HCT116 (cell line): Measurements from ENCODE around the gene ANO10. TPM values are rescaled to one million over a fixed set of nuclear protein-coding genes. Genes with fewer than 3 reads are reported as not detected.

Experiments used
- ATAC-seq: fragments of 200-7000 bp; cut with Tn5 transposase; 2 replicates; pipeline ENCODE4 v1.9.1; 2020; ENCODE audit warnings: mild to moderate bottlenecking, moderate library complexity
- BruUV-seq: library from RNA; stranded (reverse); fragments of 400-500 nt; replicated peaks from 2 replicates; lab custom pipeline; 2021; lab: Mats Ljungman, UMichigan
- CTCF ChIA-PET: fragments of 300-600 bp; sonication (Branson Sonifier 250); formaldehyde crosslinking; loops from one replicate; lab custom pipeline; 2021; ENCODE audit warnings: antibody characterized with exemption; lab: Charles Lee
- POLR2A ChIA-PET: fragments of 300-600, 350-600 bp; sonication (Branson Sonifier 250); formaldehyde crosslinking; loops from one replicate; lab custom pipeline; 2021; ENCODE audit warnings: antibody characterized with exemption; lab: Charles Lee
- RAD21 ChIA-PET, 2 experiments: fragments of 300-600 bp; sonication (Branson Sonifier 250); formaldehyde crosslinking; loops; one replicate each; lab custom pipeline; 2023; ENCODE audit warnings: low total read pairs in 2 of 2; ENCODE audit not compliant: uncharacterized antibody in 2 of 2, unreplicated experiment in 2 of 2, low non-redundant PET in 1 of 2; lab: Charles Lee
- DNase-seq: peaks from one replicate; pipeline ENCODE4 v3.0.0-alpha.2; 2010; ENCODE audit warnings: low read depth, low spot score
- H2AFZ ChIP-seq: fragments of 200-600 bp; shearing (Covaris generic), sonication (generic); 2 replicates; pipeline ENCODE4 v1.6.1; 2017; ENCODE audit warnings: low read depth, mixed run types, mixed read lengths, antibody characterized with exemption, low read length; ENCODE audit not compliant: poor library complexity, severe bottlenecking
- H3K27ac ChIP-seq: 2 replicates; pipeline ENCODE4 v1.5.1; 2012; ENCODE audit warnings: low read depth, low read length
- H3K27me3 ChIP-seq: fragments of 200-600 bp; sonication (generic); 2 replicates; pipeline ENCODE4 v1.6.1; 2016; ENCODE audit warnings: mixed run types, low read length, mixed read lengths; ENCODE audit not compliant: insufficient read depth
- H3K36me3 ChIP-seq, 2 experiments: fragments of 200-500 bp in 1 of 2; fragments of 200-600 bp in 1 of 2; sonication (Bioruptor generic) in 1 of 2; sonication (generic) in 1 of 2; 2 replicates each; pipeline versions ENCODE4 v1.5.1 to v1.6.1; 2014 to 2016; ENCODE audit warnings: low read length in 2 of 2, inconsistent platforms in 1 of 2, mixed read lengths in 1 of 2, mixed run types in 1 of 2; ENCODE audit not compliant: insufficient read depth in 2 of 2, control insufficient read depth in 1 of 2
- H3K4me1 ChIP-seq, 2 experiments: fragments of 200-600 bp in 1 of 2; sonication (generic) in 1 of 2; 2 replicates each; pipeline versions ENCODE4 v1.5.1 to v1.6.1; 2012 to 2017; ENCODE audit warnings: low read length in 2 of 2, inconsistent platforms in 1 of 2, mild to moderate bottlenecking in 1 of 2, mixed read lengths in 1 of 2, mixed run types in 1 of 2, moderate library complexity in 1 of 2; ENCODE audit not compliant: insufficient read depth in 2 of 2, control insufficient read depth in 1 of 2
- H3K4me2 ChIP-seq: fragments of 200-600 bp; sonication (generic); 2 replicates; pipeline ENCODE4 v1.6.1; 2017; ENCODE audit warnings: mixed run types, low read length, mixed read lengths
- H3K4me3 ChIP-seq, 2 experiments: fragments of 200-600 bp in 1 of 2; sonication (generic) in 1 of 2; replicated peaks in 1 of 2; 2 replicates each; pipeline ENCODE4 v1.5.1; 2011 to 2016; ENCODE audit warnings: low read length in 2 of 2, control low read depth in 1 of 2, low read depth in 1 of 2, mild to moderate bottlenecking in 1 of 2, mixed read lengths in 1 of 2, mixed run types in 1 of 2
- H3K79me2 ChIP-seq: fragments of 200-600 bp; sonication (generic); 2 replicates; pipeline ENCODE4 v1.6.1; 2017; ENCODE audit warnings: mild to moderate bottlenecking, mixed run types, low read length, moderate library complexity, mixed read lengths; ENCODE audit not compliant: insufficient read depth
- H3K9ac ChIP-seq: fragments of 200-600 bp; sonication (generic); 2 replicates; pipeline ENCODE4 v1.6.1; 2016; ENCODE audit warnings: low read length, mixed read lengths
- H3K9me2 ChIP-seq: fragments of 200-600 bp; sonication (generic), shearing (Covaris generic); 2 replicates; pipeline ENCODE4 v1.6.1; 2017; ENCODE audit warnings: mixed run types, mild to moderate bottlenecking, moderate library complexity; ENCODE audit not compliant: insufficient read depth
- H3K9me3 ChIP-seq, 2 experiments: fragments of 200-500 bp in 1 of 2; fragments of 200-600 bp in 1 of 2; sonication (Bioruptor generic) in 1 of 2; sonication (generic) in 1 of 2; 2 replicates each; pipeline ENCODE4 v1.6.1; 2014 to 2017; ENCODE audit warnings: low read length in 2 of 2, mixed read lengths in 2 of 2, inconsistent platforms in 1 of 2, low read depth in 1 of 2, mild to moderate bottlenecking in 1 of 2, mixed run types in 1 of 2, moderate library complexity in 1 of 2; ENCODE audit not compliant: control insufficient read depth in 1 of 2, insufficient read depth in 1 of 2
- H4K20me1 ChIP-seq: fragments of 200-600 bp; sonication (generic), shearing (Covaris generic); 2 replicates; pipeline ENCODE4 v1.6.1; 2017; ENCODE audit warnings: mixed run types, mild to moderate bottlenecking, moderate library complexity; ENCODE audit not compliant: insufficient read depth
- ATF3 ChIP-seq: IDR thresholded peaks from 2 replicates; pipeline ENCODE4 v1.6.1; 2012
- CBX3 ChIP-seq: IDR thresholded peaks from 2 replicates; pipeline ENCODE4 v1.6.1; 2012; ENCODE audit warnings: low read depth
- CEBPB ChIP-seq: IDR thresholded peaks from 2 replicates; pipeline ENCODE4 v1.6.1; 2012; ENCODE audit warnings: low read depth
- CTCF ChIP-seq, 3 experiments: fragments of 200-600 bp in 1 of 3; sonication (generic) in 1 of 3; IDR thresholded peaks in 2 of 3; conservative IDR thresholded peaks in 1 of 3; 2 replicates each; pipeline ENCODE4 v1.5.1; 2012 to 2017; ENCODE audit warnings: low read depth in 2 of 3, low read length in 2 of 3, antibody characterized with exemption in 1 of 3, borderline replicate concordance in 1 of 3, control low read depth in 1 of 3, mild to moderate bottlenecking in 1 of 3, mixed read lengths in 1 of 3, mixed run types in 1 of 3, moderate library complexity in 1 of 3; ENCODE audit not compliant: insufficient read depth in 1 of 3
- ELF1 ChIP-seq: IDR thresholded peaks from 2 replicates; pipeline ENCODE4 v1.6.1; 2012; ENCODE audit warnings: low read depth, borderline replicate concordance
- EZH2 ChIP-seq: fragments of 200-600 bp; sonication (generic); IDR thresholded peaks from 2 replicates; pipeline ENCODE4 v1.6.1; 2017; ENCODE audit warnings: antibody characterized with exemption, mixed run types
- EZH2phosphoT487 ChIP-seq: fragments of 200-600 bp; IDR thresholded peaks from 2 replicates; pipeline ENCODE4 v1.6.1; 2018; ENCODE audit warnings: antibody characterized with exemption, borderline replicate concordance
- FOSL1 ChIP-seq: IDR thresholded peaks from 2 replicates; pipeline ENCODE4 v1.6.1; 2012; ENCODE audit warnings: low read depth
- JUND ChIP-seq: IDR thresholded peaks from 2 replicates; pipeline ENCODE4 v1.6.1; 2012
- RAD21 ChIP-seq: IDR thresholded peaks from 2 replicates; pipeline ENCODE4 v1.6.1; 2012; ENCODE audit warnings: low read depth, mild to moderate bottlenecking
- REST ChIP-seq: IDR thresholded peaks from 2 replicates; pipeline ENCODE4 v1.6.1; 2012; ENCODE audit warnings: low read depth
- SIN3A ChIP-seq: IDR thresholded peaks from 2 replicates; pipeline ENCODE4 v1.6.1; 2012; ENCODE audit warnings: low read depth
- SRF ChIP-seq: IDR thresholded peaks from 2 replicates; pipeline ENCODE4 v1.6.1; 2012; ENCODE audit warnings: low read depth
- TCF7L2 ChIP-seq: IDR thresholded peaks from 2 replicates; pipeline ENCODE4 v1.7.0; 2011; ENCODE audit warnings: borderline replicate concordance, inconsistent platforms; ENCODE audit not compliant: insufficient read depth, insufficient read length; ENCODE audit errors: extremely low read depth
- YY1 ChIP-seq: IDR thresholded peaks from 2 replicates; pipeline ENCODE4 v1.6.1; 2011; ENCODE audit warnings: low read length, low read depth, moderate library complexity, mild to moderate bottlenecking; ENCODE audit not compliant: insufficient replicate concordance; ENCODE audit errors: extremely low read depth
- ZFX ChIP-seq: fragments of 450-650 bp; IDR thresholded peaks from 2 replicates; pipeline ENCODE4 v1.6.1; 2017
- ZNF274 ChIP-seq: fragments of 200-500 bp; sonication (Bioruptor generic); IDR thresholded peaks from 2 replicates; pipeline ENCODE4 v1.6.1; 2014; ENCODE audit warnings: mild to moderate bottlenecking, low read depth, low read length, inconsistent platforms
- intact Hi-C: fragments of 100-400 bp; cut with micrococcal nuclease; formaldehyde crosslinking; loops from 2 replicates; pipeline ENCODE4 v1.10.0; 2022
- total RNA-seq: library from RNA; stranded (reverse); gene quantifications from one replicate; pipeline ENCODE4 v1.2.1, GENCODE V29; 2021; ENCODE audit not compliant: unreplicated experiment
- TF ChIP-seq, protein P1 (sequence below): IDR thresholded peaks from 2 replicates; pipeline ENCODE4 v1.6.1; 2011; ENCODE audit warnings: mild to moderate bottlenecking, low read length, moderate library complexity; ENCODE audit not compliant: insufficient replicate concordance; ENCODE audit errors: extremely low read depth

ANO10 gene
- total RNA-seq, 1 experiment from 2014 or later: 13.3 TPM

DNA sequence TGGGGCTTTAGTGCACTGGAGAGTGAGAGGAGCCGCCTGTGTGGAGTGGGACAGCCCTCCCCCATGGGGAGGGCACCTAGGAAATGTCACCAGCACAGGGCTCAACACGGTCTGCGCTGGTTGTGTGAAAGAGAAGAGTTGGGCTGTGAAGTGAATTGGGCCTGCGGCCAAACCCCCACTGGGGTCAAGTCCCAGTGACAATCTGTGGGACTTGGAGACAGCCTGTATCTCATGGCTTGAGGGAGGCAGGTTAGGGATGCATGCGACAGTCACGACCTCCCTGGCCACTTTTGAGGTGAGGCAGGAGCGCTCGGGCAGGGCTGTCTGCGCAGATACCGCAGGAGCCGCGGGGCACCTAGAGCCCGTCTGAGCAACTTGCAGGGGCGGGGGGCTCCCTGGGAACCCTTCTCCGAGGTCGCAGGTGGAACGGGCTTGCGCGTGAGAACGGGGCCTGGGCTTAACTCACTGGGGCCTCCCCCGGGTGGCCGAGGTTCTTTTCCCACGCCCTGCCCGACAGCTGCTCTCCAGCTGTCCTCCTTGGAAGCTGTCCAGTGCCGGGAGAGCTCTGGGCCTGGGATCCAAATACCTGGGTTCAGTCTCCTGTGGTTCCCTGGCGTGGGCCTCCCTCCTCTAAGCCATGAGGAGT is 258.1 kb downstream of the ANO10 start:
- TF ChIP-seq SIN3A: no peak
- no peak for TF ChIP-seq YY1
- TF ChIP-seq REST: no peak
- TF ChIP-seq TCF7L2: no peak
- no peak for TF ChIP-seq JUND
- TF ChIP-seq FOSL1: no peak
- TF ChIP-seq CBX3: no peak
- TF ChIP-seq EZH2phosphoT487: no peak
- no peak for TF ChIP-seq ZFX
- TF ChIP-seq CEBPB: no peak
- TF ChIP-seq, protein P1, sequence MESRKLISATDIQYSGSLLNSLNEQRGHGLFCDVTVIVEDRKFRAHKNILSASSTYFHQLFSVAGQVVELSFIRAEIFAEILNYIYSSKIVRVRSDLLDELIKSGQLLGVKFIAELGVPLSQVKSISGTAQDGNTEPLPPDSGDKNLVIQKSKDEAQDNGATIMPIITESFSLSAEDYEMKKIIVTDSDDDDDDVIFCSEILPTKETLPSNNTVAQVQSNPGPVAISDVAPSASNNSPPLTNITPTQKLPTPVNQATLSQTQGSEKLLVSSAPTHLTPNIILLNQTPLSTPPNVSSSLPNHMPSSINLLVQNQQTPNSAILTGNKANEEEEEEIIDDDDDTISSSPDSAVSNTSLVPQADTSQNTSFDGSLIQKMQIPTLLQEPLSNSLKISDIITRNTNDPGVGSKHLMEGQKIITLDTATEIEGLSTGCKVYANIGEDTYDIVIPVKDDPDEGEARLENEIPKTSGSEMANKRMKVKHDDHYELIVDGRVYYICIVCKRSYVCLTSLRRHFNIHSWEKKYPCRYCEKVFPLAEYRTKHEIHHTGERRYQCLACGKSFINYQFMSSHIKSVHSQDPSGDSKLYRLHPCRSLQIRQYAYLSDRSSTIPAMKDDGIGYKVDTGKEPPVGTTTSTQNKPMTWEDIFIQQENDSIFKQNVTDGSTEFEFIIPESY: no peak
- TF ChIP-seq RAD21: no peak
- no peak for TF ChIP-seq ATF3
- TF ChIP-seq CTCF (IDR thresholded peaks at IDR 0.05 in 2 of 3, conservative IDR thresholded peaks at IDR 0.05 in 1 of 3; ENCODE audit: borderline replicate concordance in 1 of 3, insufficient read depth in 1 of 3, low read depth in 2 of 3, low read length in 2 of 3): no peak
- TF ChIP-seq ELF1: no peak
- TF ChIP-seq ZNF274: no peak
- TF ChIP-seq EZH2: no peak
- TF ChIP-seq SRF: no peak
- BruUV-seq: no TSS peak
- RAD21 ChIA-PET: no interaction called here
- Histone ChIP-seq H3K9me3 (no peaks in the 10 kb centered on the region), H3K9ac (no peak overlapping the region), H3K4me2 (no peak overlapping the region), H2AFZ (no peak overlapping the region), H3K79me2 (no peaks in the 10 kb centered on the region), H3K27ac (no peak overlapping the region), H4K20me1 (no peaks in the 10 kb centered on the region), H3K4me1 (no peaks in the 10 kb centered on the region), H3K4me3 (no peak overlapping the region), H3K27me3 (no peaks in the 10 kb centered on the region), H3K9me2 (no peaks in the 10 kb centered on the region), H3K36me3 (no peaks in the 10 kb centered on the region)
- intact Hi-C loops: no loop called here
- ATAC-seq (no peak), DNase-seq (no peak)
- CTCF ChIA-PET: no interaction called here
- POLR2A ChIA-PET: no interaction called here
